ENCODE measurements around the gene LRRC27. TPM values are rescaled to one million over a fixed set of nuclear protein-coding genes. Genes with fewer than 3 reads are reported as not detected.

LRRC27 gene
- total RNA-seq, 2 experiments from 2014 or later = 2.4 to 2.8 TPM

- intact Hi-C loops (cut with DNase I, micrococcal nuclease) = no loop called here
- H3K27me3 ChIP-seq (ENCODE audit: control insufficient read depth in 1 of 2, insufficient read depth in 2 of 2, low read length in 2 of 2) = no peaks in the 10 kb centered on the region
- H3K4me1 ChIP-seq (ENCODE audit: insufficient read depth, low read length) = peaks cover 2% of the 10 kb centered on the region
- no peak for DNase-seq
- peaks cover 7% of the 10 kb centered on the region for H3K36me3 ChIP-seq (ENCODE audit: insufficient read depth, low read length)
- POLR2A ChIA-PET = no interaction called here
- no peaks in the 10 kb centered on the region for H3K9me3 Mint-ChIP-seq
- no peak overlapping the region for H3K27ac Mint-ChIP-seq
- CTCF ChIA-PET = no interaction called here
- H3K4me3 ChIP-seq (ENCODE audit: low read length) = no peak overlapping the region
- no peak overlapping the region for H3K27ac ChIP-seq (ENCODE audit: low read depth in 1 of 2, low read length in 2 of 2)
- H3K9me3 ChIP-seq (ENCODE audit: control insufficient read depth in 1 of 2, insufficient read depth in 1 of 2, low read length in 2 of 2) = peaks cover 0 to 3% of the 10 kb centered on the region in 2 experiments
- TF ChIP-seq CTCF (IDR thresholded peaks at IDR 0.05) = no peak
- H3K4me1 Mint-ChIP-seq (ENCODE audit: low read depth) = peaks cover 17% of the 10 kb centered on the region
- ATAC-seq (ENCODE audit: poor library complexity) = no peak
- H3K36me3 Mint-ChIP-seq (ENCODE audit: low read depth) = peaks cover 28% of the 10 kb centered on the region
- no peak overlapping the region for H3K4me3 Mint-ChIP-seq
- H3K27me3 Mint-ChIP-seq = no peaks in the 10 kb centered on the region
Measured at GRCh38 chr10:132322586-132323048, 9.4 kb upstream of the LRRC27 start.

- H3K4me1 ChIP-seq (ENCODE audit: insufficient read depth, low read length) = peaks cover 8% of the 10 kb centered on the region
- Mint-ChIP-seq H3K4me3 (no peak overlapping the region), H3K27me3 (no peaks in the 10 kb centered on the region), H3K27ac (peak overlapping the region; percentile 52), H3K9me3 (no peaks in the 10 kb centered on the region), H3K36me3 (ENCODE audit: low read depth) (peaks cover 35% of the 10 kb centered on the region), H3K4me1 (ENCODE audit: low read depth) (peaks cover 31% of the 10 kb centered on the region)
- H3K36me3 ChIP-seq (ENCODE audit: insufficient read depth, low read length) = peaks cover 7% of the 10 kb centered on the region
- H3K27me3 ChIP-seq (ENCODE audit: control insufficient read depth in 1 of 2, insufficient read depth in 2 of 2, low read length in 2 of 2) = no peaks in the 10 kb centered on the region
- intact Hi-C loops (cut with DNase I, micrococcal nuclease) = no loop called here
- ChIA-PET POLR2A (no interaction called here), CTCF (no interaction called here)
- peaks cover 0 to 3% of the 10 kb centered on the region in 2 experiments for H3K9me3 ChIP-seq (ENCODE audit: control insufficient read depth in 1 of 2, insufficient read depth in 1 of 2, low read length in 2 of 2)
- no peak overlapping the region for H3K27ac ChIP-seq (ENCODE audit: low read depth in 1 of 2, low read length in 2 of 2)
- DNase-seq = no peak
- no peak for ATAC-seq (ENCODE audit: poor library complexity)
- no peak for TF ChIP-seq CTCF (IDR thresholded peaks at IDR 0.05)
- H3K4me3 ChIP-seq (ENCODE audit: low read length) = no peak overlapping the region
Measured at GRCh38 chr10:132324186-132324585, 7.8 kb upstream of the LRRC27 start.

- Mint-ChIP-seq H3K27me3 (no peaks in the 10 kb centered on the region), H3K4me3 (no peak overlapping the region), H3K9me3 (no peaks in the 10 kb centered on the region), H3K4me1 (ENCODE audit: low read depth) (peaks cover 52% of the 10 kb centered on the region), H3K36me3 (ENCODE audit: low read depth) (peaks cover 44% of the 10 kb centered on the region), H3K27ac (peak overlapping the region; percentile 40)
- ChIA-PET CTCF (interaction anchor here (1.3 kb wide), 1 partner anchor 11 kb away, joined by 3 read pairs; no protein-coding TSS in a partner anchor), POLR2A (no interaction called here)
- H3K27ac ChIP-seq (ENCODE audit: low read depth in 1 of 2, low read length in 2 of 2) = no peak overlapping the region
- no peak for TF ChIP-seq CTCF (IDR thresholded peaks at IDR 0.05)
- H3K4me1 ChIP-seq (ENCODE audit: insufficient read depth, low read length) = peaks cover 29% of the 10 kb centered on the region
- H3K4me3 ChIP-seq (ENCODE audit: low read length) = no peak overlapping the region
- H3K36me3 ChIP-seq (ENCODE audit: insufficient read depth, low read length) = peaks cover 7% of the 10 kb centered on the region
- H3K27me3 ChIP-seq (ENCODE audit: control insufficient read depth in 1 of 2, insufficient read depth in 2 of 2, low read length in 2 of 2) = no peaks in the 10 kb centered on the region
- DNase-seq (no peak), ATAC-seq (ENCODE audit: poor library complexity) (no peak)
- peaks cover 0 to 3% of the 10 kb centered on the region in 2 experiments for H3K9me3 ChIP-seq (ENCODE audit: control insufficient read depth in 1 of 2, insufficient read depth in 1 of 2, low read length in 2 of 2)
- intact Hi-C loops (cut with DNase I, micrococcal nuclease) = no loop called here
Measured at GRCh38 chr10:132326344-132326889, 5.6 kb upstream of the LRRC27 start.
